Measurements from ENCODE around the gene FCER2.

DNA sequence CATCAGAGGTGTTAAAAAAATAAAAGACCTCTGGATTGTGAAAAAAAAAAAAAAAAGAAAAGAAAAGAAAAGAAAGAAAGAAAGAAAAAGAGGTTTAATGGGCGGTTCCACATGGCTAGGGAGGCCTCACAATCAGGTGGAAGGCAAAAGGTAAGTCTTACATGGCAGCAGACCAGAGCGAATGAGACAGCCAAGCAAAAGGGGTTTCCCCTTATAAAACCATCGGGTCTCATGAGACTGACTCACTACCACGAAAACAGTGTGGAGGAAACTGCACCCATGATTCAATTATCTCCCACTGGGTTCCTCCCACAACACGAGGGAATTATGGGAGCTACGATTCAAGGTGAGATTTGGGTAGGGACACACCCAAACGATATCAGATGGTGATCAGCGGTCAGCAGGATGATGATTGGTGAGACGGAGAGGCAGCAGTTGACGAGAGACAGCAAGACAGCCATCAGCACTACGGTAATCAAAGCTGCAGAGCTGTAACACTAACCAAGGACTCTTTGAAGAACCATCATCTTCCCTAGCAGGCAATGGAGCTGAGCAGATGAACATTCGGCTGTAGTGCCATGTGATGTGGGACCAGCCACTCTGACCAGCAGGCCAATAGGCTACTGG lies 49.3 kb upstream of the FCER2 start:
- TF ChIP-seq, protein P1, sequence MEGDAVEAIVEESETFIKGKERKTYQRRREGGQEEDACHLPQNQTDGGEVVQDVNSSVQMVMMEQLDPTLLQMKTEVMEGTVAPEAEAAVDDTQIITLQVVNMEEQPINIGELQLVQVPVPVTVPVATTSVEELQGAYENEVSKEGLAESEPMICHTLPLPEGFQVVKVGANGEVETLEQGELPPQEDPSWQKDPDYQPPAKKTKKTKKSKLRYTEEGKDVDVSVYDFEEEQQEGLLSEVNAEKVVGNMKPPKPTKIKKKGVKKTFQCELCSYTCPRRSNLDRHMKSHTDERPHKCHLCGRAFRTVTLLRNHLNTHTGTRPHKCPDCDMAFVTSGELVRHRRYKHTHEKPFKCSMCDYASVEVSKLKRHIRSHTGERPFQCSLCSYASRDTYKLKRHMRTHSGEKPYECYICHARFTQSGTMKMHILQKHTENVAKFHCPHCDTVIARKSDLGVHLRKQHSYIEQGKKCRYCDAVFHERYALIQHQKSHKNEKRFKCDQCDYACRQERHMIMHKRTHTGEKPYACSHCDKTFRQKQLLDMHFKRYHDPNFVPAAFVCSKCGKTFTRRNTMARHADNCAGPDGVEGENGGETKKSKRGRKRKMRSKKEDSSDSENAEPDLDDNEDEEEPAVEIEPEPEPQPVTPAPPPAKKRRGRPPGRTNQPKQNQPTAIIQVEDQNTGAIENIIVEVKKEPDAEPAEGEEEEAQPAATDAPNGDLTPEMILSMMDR (IDR thresholded peaks at IDR 0.05): no peak
- no peak for TF ChIP-seq POLR2A (IDR thresholded peaks at IDR 0.05)
